Thymus (tissue), 11 donors: Measurements from ENCODE around the gene LMO7. TPM values are rescaled to one million over a fixed set of nuclear protein-coding genes. Genes with fewer than 3 reads are reported as not detected.
"Not testable (repeated sequence)": the region's sequence is repeated elsewhere in the genome, so short reads cannot be mapped to it uniquely, and the experiment has no call there.

Experiments used
- DNase-seq, 9 donors: peaks; one replicate each; pipeline ENCODE4 v3.0.0-alpha.2; 2013; ENCODE audit warnings: low spot score in 9 of 9, low read depth in 6 of 9, missing footprints in 1 of 9
- H3K27ac ChIP-seq, 2 donors: one replicate each; pipeline ENCODE4 v1.5.1; 2013; ENCODE audit warnings: control low read depth in 1 of 2, low read depth in 1 of 2, low read length in 1 of 2, mild to moderate bottlenecking in 1 of 2, moderate library complexity in 1 of 2
- H3K27me3 ChIP-seq, 2 donors: one replicate each; pipeline ENCODE4 v1.5.1; 2013; ENCODE audit warnings: low read length in 1 of 2; ENCODE audit not compliant: control insufficient read depth in 2 of 2, insufficient read depth in 1 of 2
- H3K36me3 ChIP-seq, 2 donors: one replicate each; pipeline ENCODE4 v1.5.1; 2013; ENCODE audit warnings: low read length in 1 of 2, mild to moderate bottlenecking in 1 of 2, moderate library complexity in 1 of 2; ENCODE audit not compliant: control insufficient read depth in 2 of 2, insufficient read depth in 2 of 2
- H3K4me1 ChIP-seq, 2 donors: one replicate each; pipeline ENCODE4 v1.5.1; 2013; ENCODE audit warnings: low read length in 2 of 2; ENCODE audit not compliant: control insufficient read depth in 2 of 2, insufficient read depth in 2 of 2
- H3K4me3 ChIP-seq, 2 donors: one replicate each; pipeline ENCODE4 v1.5.1; 2013; ENCODE audit warnings: low read length in 2 of 2, control low read depth in 1 of 2, mild to moderate bottlenecking in 1 of 2
- H3K9me3 ChIP-seq, 2 donors: one replicate each; pipeline ENCODE4 v1.5.1; 2013; ENCODE audit warnings: low read length in 1 of 2, mild to moderate bottlenecking in 1 of 2; ENCODE audit not compliant: control insufficient read depth in 2 of 2, insufficient read depth in 1 of 2
- WGBS: extraction: QIAGEN DNeasy Blood & Tissue Kit; methylation state at CpG from one replicate; pipeline ENCODE4 v1.1.7; 2013; 5-methylcytosine and 5-hydroxymethylcytosine counted together
- polyA plus RNA-seq: library from polyadenylated mRNA; stranded (reverse); fragments of 200-250 nt; gene quantifications from one replicate; pipeline ENCODE4 v1.2.3, GENCODE V29; 2013
- total RNA-seq: library from RNA; stranded (reverse); fragments of 120-200 nt; gene quantifications from one replicate; pipeline ENCODE4 v1.2.4, GENCODE V29; 2013
- donor health status: healthy.

The LMO7 gene
- total and polyA plus RNA-seq, 2 donors = 50.8 to 59.7 TPM

DNA sequence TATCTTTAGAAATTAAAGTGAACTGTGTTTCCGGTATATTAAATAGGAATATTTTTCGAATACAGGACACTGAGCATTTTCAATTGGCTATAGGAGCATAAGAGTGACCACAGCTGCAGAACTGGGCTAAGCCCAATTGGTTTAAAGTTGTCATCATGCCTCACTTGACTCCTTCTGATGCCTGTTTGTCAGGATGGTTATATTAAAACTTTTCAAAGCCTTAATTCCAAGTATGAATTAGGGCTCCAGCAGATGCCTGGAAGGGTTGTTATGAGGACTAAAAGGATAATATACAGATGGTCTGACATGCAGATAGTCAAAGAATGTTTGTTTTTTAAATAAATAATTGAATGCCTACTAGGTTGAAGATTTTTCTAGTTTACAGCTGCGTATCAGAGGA, 100.0 kb downstream of the LMO7 start:
- Histone ChIP-seq H3K27ac (no peak overlapping the region), H3K36me3 (no peaks in the 10 kb centered on the region), H3K4me1 (no peaks in the 10 kb centered on the region), H3K4me3 (no peak overlapping the region), H3K27me3 (no peaks in the 10 kb centered on the region), H3K9me3 (no peaks in the 10 kb centered on the region)
- 97% methylated on average over 3 of the region's 3 CpGs for WGBS
- DNase-seq = no peak

GRCh38 chr13:75738841-75739240, 102.7 kb downstream of the LMO7 start:
- H3K4me3 ChIP-seq = no peak overlapping the region
- H3K27me3 ChIP-seq = no peaks in the 10 kb centered on the region
- no peaks in the 10 kb centered on the region for H3K36me3 ChIP-seq
- DNase-seq = no peak
- no peaks in the 10 kb centered on the region for H3K9me3 ChIP-seq
- H3K4me1 ChIP-seq = no peaks in the 10 kb centered on the region
- WGBS = 97% methylated on average over 1 of the region's 1 CpG
- no peak overlapping the region for H3K27ac ChIP-seq

- Histone ChIP-seq H3K36me3 (no peaks in the 10 kb centered on the region), H3K4me3 (no peak overlapping the region), H3K27ac (no peak overlapping the region), H3K27me3 (no peaks in the 10 kb centered on the region), H3K9me3 (no peaks in the 10 kb centered on the region), H3K4me1 (no peaks in the 10 kb centered on the region)
- 89% methylated on average over 2 of the region's 2 CpGs for WGBS
- DNase-seq = no peak
Measured at GRCh38 chr13:75739244-75739868, 103.2 kb downstream of the LMO7 start.

- WGBS = 98% methylated on average over 4 of the region's 4 CpGs
- Histone ChIP-seq H3K4me3 (no peak overlapping the region), H3K36me3 (no peaks in the 10 kb centered on the region), H3K27ac (no peak overlapping the region), H3K4me1 (no peaks in the 10 kb centered on the region), H3K9me3 (no peaks in the 10 kb centered on the region), H3K27me3 (no peaks in the 10 kb centered on the region)
- no peak for DNase-seq
Measured at GRCh38 chr13:75740031-75740430, 103.9 kb downstream of the LMO7 start.

GRCh38 chr13:75743072-75743471, 106.9 kb downstream of the LMO7 start:
- H3K4me3 ChIP-seq, H3K36me3 ChIP-seq, DNase-seq, H3K27ac ChIP-seq, H3K9me3 ChIP-seq, H3K4me1 ChIP-seq, H3K27me3 ChIP-seq: not testable (repeated sequence)
- 97% methylated on average over 1 of the region's 1 CpG for WGBS

DNA sequence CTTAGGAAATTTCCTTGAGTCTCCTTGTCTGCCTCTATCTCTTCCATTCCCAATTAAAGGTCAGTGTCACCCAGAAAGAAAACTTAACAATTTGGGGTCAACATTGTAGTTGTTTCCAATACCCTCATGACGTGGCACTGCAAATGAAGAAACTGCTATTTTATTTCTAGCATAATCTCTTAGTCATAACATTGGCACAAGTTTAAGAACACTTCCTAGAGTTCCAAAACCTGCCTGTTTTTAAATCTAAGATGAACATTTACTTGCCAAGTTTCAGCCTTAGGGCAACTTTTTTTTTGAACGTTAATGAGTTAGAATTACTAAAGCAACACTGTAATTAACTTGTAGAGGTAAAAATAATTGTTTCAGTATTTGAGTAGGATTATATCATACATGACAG, 108.0 kb downstream of the LMO7 start:
- DNase-seq = no peak
- Histone ChIP-seq H3K36me3 (no peaks in the 10 kb centered on the region), H3K4me1 (no peaks in the 10 kb centered on the region), H3K9me3 (no peaks in the 10 kb centered on the region), H3K27me3 (no peaks in the 10 kb centered on the region), H3K27ac (no peak overlapping the region), H3K4me3 (no peak overlapping the region)
- 97% methylated on average over 2 of the region's 2 CpGs for WGBS

DNA sequence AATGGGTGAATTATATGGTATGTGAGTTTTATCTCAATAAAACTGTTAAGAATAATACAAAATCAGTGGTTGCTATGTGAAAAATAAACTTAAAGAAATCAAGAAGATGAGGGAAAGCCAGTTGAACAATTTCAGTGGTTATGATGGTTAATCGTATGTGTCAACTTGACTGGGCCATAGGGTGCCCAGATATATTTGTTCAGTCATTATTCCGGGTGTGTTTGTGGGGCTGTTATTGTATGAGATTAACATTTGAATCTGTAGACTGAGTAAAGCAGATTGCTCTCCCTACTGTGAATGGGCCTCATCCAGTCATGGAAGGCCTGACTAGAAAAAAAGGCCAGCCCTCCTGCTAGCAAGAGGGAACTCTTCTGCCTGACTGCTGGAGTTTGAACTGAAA, 109.3 kb downstream of the LMO7 start:
- H3K27ac ChIP-seq = no peak overlapping the region
- no peaks in the 10 kb centered on the region for H3K9me3 ChIP-seq
- no peaks in the 10 kb centered on the region for H3K4me1 ChIP-seq
- H3K36me3 ChIP-seq = no peaks in the 10 kb centered on the region
- DNase-seq = no peak
- H3K4me3 ChIP-seq = no peak overlapping the region
- WGBS = over 99% methylated on average over 2 of the region's 2 CpGs
- no peaks in the 10 kb centered on the region for H3K27me3 ChIP-seq

GRCh38 chr13:75748874-75749273, 112.7 kb downstream of the LMO7 start:
- no peaks in the 10 kb centered on the region for H3K9me3 ChIP-seq
- no peaks in the 10 kb centered on the region for H3K4me1 ChIP-seq
- H3K36me3 ChIP-seq = no peaks in the 10 kb centered on the region
- DNase-seq = no peak
- H3K27ac ChIP-seq = no peak overlapping the region
- H3K27me3 ChIP-seq = no peaks in the 10 kb centered on the region
- no peak overlapping the region for H3K4me3 ChIP-seq
- 97% methylated on average over 3 of the region's 3 CpGs for WGBS

- Histone ChIP-seq H3K27me3 (no peaks in the 10 kb centered on the region), H3K4me3 (no peak overlapping the region), H3K27ac (no peak overlapping the region), H3K4me1 (no peaks in the 10 kb centered on the region), H3K36me3 (no peaks in the 10 kb centered on the region), H3K9me3 (no peaks in the 10 kb centered on the region)
- WGBS = 94% methylated on average over 4 of the region's 4 CpGs
- no peak for DNase-seq
Measured at GRCh38 chr13:75749407-75749806, 113.3 kb downstream of the LMO7 start.

DNA sequence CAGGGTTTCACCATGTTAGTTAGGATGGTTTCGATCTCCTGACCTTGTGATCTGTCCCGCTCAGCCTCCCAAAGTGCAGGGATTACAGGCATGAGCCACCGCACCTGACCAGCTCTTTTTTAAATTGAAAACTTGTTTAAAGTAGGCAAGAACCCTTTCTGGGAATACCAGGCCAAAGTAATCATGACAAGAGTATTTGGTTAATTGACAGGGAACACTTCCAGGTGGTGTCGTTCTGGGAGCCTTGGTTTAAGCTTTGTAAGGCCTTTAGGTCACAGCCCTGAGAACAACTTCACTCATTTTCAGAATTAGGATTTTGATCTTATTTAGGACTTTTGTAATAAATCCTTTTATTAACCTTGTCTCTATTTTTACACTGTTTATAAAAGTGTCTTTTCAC, 115.2 kb downstream of the LMO7 start:
- Histone ChIP-seq H3K36me3 (no peaks in the 10 kb centered on the region), H3K27ac (no peak overlapping the region), H3K9me3 (no peaks in the 10 kb centered on the region), H3K4me3 (no peak overlapping the region), H3K27me3 (no peaks in the 10 kb centered on the region), H3K4me1 (peaks cover 0 to under 1% of the 10 kb centered on the region in 2 donors)
- no peak for DNase-seq
- 98% methylated on average over 4 of the region's 4 CpGs for WGBS
